Measurements from ENCODE around the gene TLR9.

DNA sequence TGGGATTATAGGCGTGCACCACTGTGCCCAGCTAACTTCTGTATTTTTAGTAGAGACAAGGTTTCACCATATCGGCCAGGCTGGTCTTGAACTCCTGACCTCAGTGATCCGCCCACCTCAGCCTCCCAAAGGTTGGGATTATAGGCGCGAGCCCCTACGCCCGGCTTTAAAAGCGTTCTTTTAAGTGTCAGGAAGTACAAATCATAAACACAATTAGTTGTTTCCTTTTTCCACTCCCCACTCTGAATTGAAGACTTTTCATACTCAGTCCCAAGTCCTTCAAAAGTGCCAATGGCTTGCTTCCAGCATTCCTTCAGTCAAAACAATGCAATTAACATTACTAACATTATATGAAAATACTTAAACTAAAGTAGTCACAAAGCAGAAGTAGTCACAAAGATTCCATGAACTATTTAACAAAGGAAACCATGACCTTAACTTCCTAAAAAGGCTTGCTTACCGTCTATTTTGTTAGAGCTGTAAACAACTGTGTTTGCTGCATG lies 44.9 kb upstream of the TLR9 start:
- TF ChIP-seq, protein P1, sequence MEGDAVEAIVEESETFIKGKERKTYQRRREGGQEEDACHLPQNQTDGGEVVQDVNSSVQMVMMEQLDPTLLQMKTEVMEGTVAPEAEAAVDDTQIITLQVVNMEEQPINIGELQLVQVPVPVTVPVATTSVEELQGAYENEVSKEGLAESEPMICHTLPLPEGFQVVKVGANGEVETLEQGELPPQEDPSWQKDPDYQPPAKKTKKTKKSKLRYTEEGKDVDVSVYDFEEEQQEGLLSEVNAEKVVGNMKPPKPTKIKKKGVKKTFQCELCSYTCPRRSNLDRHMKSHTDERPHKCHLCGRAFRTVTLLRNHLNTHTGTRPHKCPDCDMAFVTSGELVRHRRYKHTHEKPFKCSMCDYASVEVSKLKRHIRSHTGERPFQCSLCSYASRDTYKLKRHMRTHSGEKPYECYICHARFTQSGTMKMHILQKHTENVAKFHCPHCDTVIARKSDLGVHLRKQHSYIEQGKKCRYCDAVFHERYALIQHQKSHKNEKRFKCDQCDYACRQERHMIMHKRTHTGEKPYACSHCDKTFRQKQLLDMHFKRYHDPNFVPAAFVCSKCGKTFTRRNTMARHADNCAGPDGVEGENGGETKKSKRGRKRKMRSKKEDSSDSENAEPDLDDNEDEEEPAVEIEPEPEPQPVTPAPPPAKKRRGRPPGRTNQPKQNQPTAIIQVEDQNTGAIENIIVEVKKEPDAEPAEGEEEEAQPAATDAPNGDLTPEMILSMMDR (IDR thresholded peaks at IDR 0.05; ENCODE audit: borderline replicate concordance, extremely low read depth, low read length, poor library complexity, severe bottlenecking), result no peak
- no peak for TF ChIP-seq EZH2 (IDR thresholded peaks at IDR 0.05; ENCODE audit: borderline replicate concordance, low read depth, low read length, severe bottlenecking)

Data from DND-41 (cell line).